Right hindlimb (tissue), 1 donor: ENCODE data around the gene UBR4.
"Not testable (repeated sequence)": the region's sequence is repeated elsewhere in the genome, so short reads cannot be mapped to it uniquely, and the experiment has no call there.

Experiments
- DNase-seq: peaks from one replicate; pipeline ENCODE4 v3.0.0-alpha.2; 2018

UBR4 gene

GRCh38 chr1:19209990-19210771 lies at the start of gene UBR4:
Gene UBR4 (minus strand): TSS chr1:19210266. CDS start chr1:19210248, 18 bp downstream.
- peak; percentile 95 for DNase-seq

GRCh38 chr1:19258353-19258752 lies 48.3 kb upstream of the UBR4 start:
- no peak for DNase-seq

GRCh38 chr1:19257178-19257914 lies 47.3 kb upstream of the UBR4 start:
- no peak for DNase-seq

- not testable (repeated sequence) for DNase-seq
These were observed 46.2 kb upstream of the UBR4 start for GRCh38 chr1:19256301-19256700.

GRCh38 chr1:19255288-19255687 lies 45.2 kb upstream of the UBR4 start:
- no peak for DNase-seq

- DNase-seq = no peak
These were observed 44.4 kb upstream of the UBR4 start for GRCh38 chr1:19254416-19254815.

- DNase-seq = peak; percentile 93
These were observed 41.5 kb upstream of the UBR4 start, which contains the start of the genes EMC1 and MRTO4 for GRCh38 chr1:19251305-19252196. Gene EMC1 (minus strand): TSS chr1:19251524. CDS start chr1:19251509, 15 bp downstream. Gene MRTO4 (plus strand): TSS chr1:19251805. CDS start chr1:19251836, 31 bp downstream.

- no peak for DNase-seq
These were observed 40.7 kb upstream of the UBR4 start for GRCh38 chr1:19250629-19251304.

GRCh38 chr1:19240673-19241538 lies 30.8 kb upstream of the UBR4 start:
- DNase-seq = peak; percentile 45

GRCh38 chr1:19239876-19240275 lies 29.8 kb upstream of the UBR4 start:
- no peak for DNase-seq

GRCh38 chr1:19234224-19234623 lies 24.2 kb upstream of the UBR4 start:
- no peak for DNase-seq

GRCh38 chr1:19232524-19232846 lies 22.4 kb upstream of the UBR4 start:
- no peak for DNase-seq

- DNase-seq = not testable (repeated sequence)
These were observed 21.9 kb upstream of the UBR4 start for GRCh38 chr1:19231736-19232523.

- DNase-seq = no peak
These were observed 19.8 kb upstream of the UBR4 start for GRCh38 chr1:19229828-19230325.

GRCh38 chr1:19229229-19229628 lies 19.2 kb upstream of the UBR4 start:
- no peak for DNase-seq

- DNase-seq = no peak
These were observed 13.1 kb upstream of the UBR4 start for GRCh38 chr1:19222979-19223824.

- no peak for DNase-seq
These were observed 12.5 kb upstream of the UBR4 start for GRCh38 chr1:19222573-19222972.

- DNase-seq = no peak
These were observed 10.9 kb upstream of the UBR4 start for GRCh38 chr1:19220991-19221390.

- no peak for DNase-seq
These were observed 10.2 kb upstream of the UBR4 start for GRCh38 chr1:19220080-19220846.
